ENCODE measurements around the gene RALGPS1.
A peak's percentile ranks its signal among the peaks of the same experiment; 100 is the strongest.

The RALGPS1 gene

DNA sequence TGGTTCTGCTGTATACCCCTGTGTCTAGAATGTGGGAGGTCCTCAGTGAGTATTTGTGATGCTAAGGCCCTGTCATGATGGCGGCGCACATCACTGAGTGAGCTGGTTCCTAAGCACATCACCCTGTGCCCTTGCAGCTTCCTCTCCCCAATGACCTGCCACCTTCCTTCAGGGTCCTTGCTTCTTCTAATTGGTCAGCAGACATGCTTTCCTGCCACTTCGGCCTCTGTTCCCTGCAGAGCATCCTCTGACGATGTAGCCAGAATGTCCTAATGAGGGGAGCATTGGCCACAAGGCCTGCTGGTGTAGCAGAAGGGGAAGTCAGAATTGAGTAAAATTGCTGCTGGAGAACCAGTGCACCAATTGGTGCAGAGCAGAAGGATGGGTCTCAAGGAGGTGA is 238.9 kb downstream of the RALGPS1 start:
- no peak for DNase-seq (ENCODE audit: low read depth)
- H3K4me3 ChIP-seq (ENCODE audit: low read length), result no peak overlapping the region
- no peak for TF ChIP-seq CTCF (conservative IDR thresholded peaks at IDR 0.05; ENCODE audit: low read depth, low read length)

DNA sequence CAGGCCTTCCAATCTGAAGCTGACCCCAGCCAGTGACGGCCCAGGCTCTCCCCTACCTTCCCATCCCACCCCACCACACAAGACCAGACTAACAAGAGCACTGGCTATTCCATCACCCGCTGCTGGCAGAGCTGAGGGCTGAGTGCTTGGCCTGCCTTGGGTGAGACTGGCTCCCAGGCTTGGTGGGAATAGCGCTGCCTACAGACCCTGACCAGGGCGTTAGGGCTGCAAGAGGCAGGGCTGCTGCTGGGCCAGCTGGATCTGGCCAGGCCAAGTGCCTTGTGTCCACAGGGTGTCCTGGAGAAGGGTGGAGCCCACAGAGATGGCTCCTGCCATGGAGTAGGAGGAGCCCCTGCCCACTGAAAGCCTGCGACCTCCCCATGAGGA is 239.4 kb downstream of the RALGPS1 start:
- DNase-seq (ENCODE audit: low read depth), result no peak
- TF ChIP-seq CTCF (conservative IDR thresholded peaks at IDR 0.05; ENCODE audit: low read depth, low read length), result no peak
- H3K4me3 ChIP-seq (ENCODE audit: low read length), result no peak overlapping the region

- TF ChIP-seq CTCF (conservative IDR thresholded peaks at IDR 0.05; ENCODE audit: low read depth, low read length), result no peak
- no peak for DNase-seq (ENCODE audit: low read depth)
- no peak overlapping the region for H3K4me3 ChIP-seq (ENCODE audit: low read length)
Observed at GRCh38 chr9:127154390-127155191, 240.0 kb downstream of the RALGPS1 start.

- no peak for DNase-seq (ENCODE audit: low read depth)
- no peak overlapping the region for H3K4me3 ChIP-seq (ENCODE audit: low read length)
- TF ChIP-seq CTCF (conservative IDR thresholded peaks at IDR 0.05; ENCODE audit: low read depth, low read length), result no peak
Observed at GRCh38 chr9:127155314-127155960, 240.9 kb downstream of the RALGPS1 start.

DNA sequence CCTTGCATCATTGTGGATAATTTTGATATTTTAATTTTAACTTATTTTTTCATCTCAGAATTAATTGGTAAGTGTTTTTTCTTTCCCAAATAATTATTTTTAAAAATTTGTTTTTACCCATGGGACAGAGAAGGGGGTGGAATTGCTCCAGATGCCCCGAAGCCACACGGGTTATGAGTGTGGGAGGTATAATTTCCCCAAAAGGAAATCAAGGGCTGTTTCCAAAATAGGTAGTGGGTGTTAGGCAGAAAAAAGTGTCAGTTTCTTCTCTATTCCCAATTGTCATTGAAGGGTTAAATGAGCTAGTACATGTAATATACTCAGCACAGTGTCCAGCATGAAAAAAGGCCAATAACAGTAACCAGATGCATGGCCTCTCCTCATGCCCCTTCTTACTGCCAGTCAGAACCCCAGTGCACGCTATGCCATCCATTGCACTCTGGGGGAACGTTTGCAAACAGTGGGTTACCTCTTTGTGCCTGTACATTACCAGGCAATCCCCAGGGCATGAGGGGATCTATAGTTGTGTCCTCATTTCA is 244.3 kb downstream of the RALGPS1 start:
- DNase-seq (ENCODE audit: low read depth), result no peak
- TF ChIP-seq CTCF (conservative IDR thresholded peaks at IDR 0.05; ENCODE audit: low read depth, low read length), result no peak
- H3K4me3 ChIP-seq (ENCODE audit: low read length), result no peak overlapping the region

DNA sequence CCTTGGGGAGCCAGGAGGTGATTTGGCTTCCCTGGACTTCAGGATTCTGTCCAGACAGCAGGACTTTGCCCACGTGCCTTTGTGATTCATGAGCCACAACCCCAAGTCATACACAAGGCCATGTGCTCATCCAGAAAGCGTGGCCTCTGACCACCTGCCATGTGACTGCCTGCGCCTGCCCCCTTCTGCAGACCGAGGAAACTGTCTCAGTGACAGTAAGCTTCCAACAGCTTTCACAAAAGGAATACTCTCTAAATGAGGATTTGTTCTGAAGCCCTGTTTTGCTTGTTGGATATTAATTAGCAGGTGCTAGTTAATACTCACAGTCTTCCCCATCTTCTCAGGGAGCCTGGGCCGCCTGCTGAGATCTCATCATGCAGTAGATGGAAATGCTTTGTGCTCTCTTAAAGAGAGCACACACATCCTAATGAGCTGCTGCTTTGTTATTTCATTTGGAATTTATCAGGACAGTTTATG is 244.8 kb downstream of the RALGPS1 start:
- TF ChIP-seq CTCF (conservative IDR thresholded peaks at IDR 0.05; ENCODE audit: low read depth, low read length), result peak; percentile 48
- peak; percentile 93 for DNase-seq (ENCODE audit: low read depth)
- H3K4me3 ChIP-seq (ENCODE audit: low read length), result no peak overlapping the region

Measured in retinal pigment epithelial cell (primary cell).